ENCODE results near the gene KLHL40.

GRCh38 chr3:42670670-42671069, 14.7 kb upstream of the KLHL40 start:
- TF ChIP-seq CTCF (IDR thresholded peaks at IDR 0.05; ENCODE audit: poor library complexity) (no peak), EZH2phosphoT487 (IDR thresholded peaks at IDR 0.05; ENCODE audit: low read depth, severe bottlenecking, unreplicated experiment) (no peak)
